HG02943 (cell line): Measurements from ENCODE around the gene ASMTL.
A peak's percentile ranks its signal among the peaks of the same experiment; 100 is the strongest.
"Not testable (repeated sequence)": the region's sequence is repeated elsewhere in the genome, so short reads cannot be mapped to it uniquely, and the experiment has no call there.

Experiments used
- ATAC-seq: cut with Tn5 transposase; IDR thresholded peaks from one replicate; pipeline ENCODE4 v1.9.1; 2021; ENCODE audit warnings: mild to moderate bottlenecking, low read depth, moderate library complexity; ENCODE audit not compliant: unreplicated experiment

The ASMTL gene

DNA sequence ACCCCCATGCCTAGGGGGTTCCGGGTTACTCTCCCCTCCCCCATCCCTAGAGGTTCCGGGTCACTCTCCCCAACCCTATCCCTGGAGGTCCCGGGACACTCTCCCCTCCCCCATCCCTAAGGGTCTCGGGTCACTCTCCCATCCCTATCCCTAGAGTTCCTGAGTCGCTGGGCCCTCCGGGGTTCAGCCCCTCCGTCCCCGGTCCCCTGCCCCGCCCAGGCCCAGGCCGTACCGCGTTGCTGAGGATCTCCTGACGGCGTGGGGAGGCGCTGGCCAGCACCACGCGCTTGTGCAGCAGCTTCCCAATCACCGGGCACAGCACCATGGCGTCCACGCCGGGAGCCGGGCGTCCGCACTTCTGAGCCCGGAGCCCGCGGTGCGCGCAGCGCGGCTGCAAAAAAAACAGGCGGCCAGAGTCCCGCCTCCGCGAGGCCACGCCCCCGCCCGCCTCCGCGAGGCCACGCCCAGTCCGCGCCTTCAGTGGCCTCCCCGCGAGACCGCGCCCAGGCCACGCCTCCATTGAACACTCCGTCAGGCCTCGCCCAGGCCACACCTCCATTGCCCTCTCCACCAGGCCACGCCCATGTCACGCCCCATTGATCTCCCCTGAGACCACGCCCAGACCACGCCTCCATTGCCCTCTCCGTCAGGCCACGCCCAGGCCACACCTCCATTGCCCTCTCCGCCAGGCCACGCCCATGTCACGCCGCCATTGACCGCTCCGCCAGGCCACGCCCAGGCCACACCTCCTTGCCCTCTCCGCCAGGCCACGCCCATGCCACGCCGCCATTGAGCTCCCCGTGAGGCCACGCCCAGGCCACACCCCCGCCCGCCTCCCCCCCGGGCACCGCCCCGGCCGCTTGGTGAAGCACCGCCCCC, at the start of gene ASMTL:
Gene ASMTL (minus strand): TSS at position 394 of the 879 bp plus-strand sequence. CDS start 69 bp downstream, at position 325.
- ATAC-seq, result peak; percentile 60

GRCh38 chrX:1502241-1502640, 49.5 kb upstream of the ASMTL start:
- ATAC-seq, result no peak

GRCh38 chrX:1500701-1501624, 48.3 kb upstream of the ASMTL start:
- ATAC-seq, result peak; percentile 68

DNA sequence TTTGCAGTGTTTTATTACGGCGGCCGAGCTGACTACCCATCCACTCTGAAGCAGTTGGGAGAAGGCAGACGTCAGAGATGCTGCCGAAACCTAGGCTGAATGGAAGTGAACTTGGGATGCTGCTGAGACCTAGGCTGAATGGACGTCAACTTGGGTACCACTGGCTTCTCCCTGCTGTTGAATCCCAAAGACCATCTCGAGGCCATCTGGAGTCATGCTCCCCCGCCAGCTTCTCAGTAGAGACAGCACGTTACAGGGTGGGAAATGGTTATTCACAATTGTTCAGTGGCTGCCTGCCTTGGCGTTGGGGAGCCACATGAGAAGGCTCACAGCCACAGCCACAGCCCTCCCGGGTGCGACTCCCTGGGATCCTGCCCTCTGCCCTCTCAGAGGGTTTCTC, 43.4 kb upstream of the ASMTL start:
- no peak for ATAC-seq

- peak; percentile 48 for ATAC-seq
Measured at GRCh38 chrX:1493877-1494510, 41.3 kb upstream of the ASMTL start.

DNA sequence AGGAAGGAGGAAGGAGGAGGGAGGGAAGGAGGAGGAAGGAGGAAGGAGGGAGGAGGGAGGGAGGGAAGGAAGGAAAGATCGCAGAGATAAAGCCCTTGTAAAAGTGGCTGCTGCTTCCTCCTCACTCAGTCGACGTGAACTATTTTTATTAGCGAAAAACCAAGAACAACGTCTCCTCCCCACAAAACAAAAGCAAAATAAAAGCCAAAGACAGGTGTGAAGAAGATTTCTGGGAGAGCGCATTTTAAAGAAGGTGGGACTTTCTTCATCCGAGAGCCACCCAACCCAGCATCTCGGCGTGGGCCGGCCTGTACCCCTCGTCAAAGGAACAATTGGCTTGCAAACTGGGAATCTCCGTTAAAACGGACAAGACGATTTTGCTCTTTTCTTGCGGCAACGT, 40.7 kb upstream of the ASMTL start:
- no peak for ATAC-seq

DNA sequence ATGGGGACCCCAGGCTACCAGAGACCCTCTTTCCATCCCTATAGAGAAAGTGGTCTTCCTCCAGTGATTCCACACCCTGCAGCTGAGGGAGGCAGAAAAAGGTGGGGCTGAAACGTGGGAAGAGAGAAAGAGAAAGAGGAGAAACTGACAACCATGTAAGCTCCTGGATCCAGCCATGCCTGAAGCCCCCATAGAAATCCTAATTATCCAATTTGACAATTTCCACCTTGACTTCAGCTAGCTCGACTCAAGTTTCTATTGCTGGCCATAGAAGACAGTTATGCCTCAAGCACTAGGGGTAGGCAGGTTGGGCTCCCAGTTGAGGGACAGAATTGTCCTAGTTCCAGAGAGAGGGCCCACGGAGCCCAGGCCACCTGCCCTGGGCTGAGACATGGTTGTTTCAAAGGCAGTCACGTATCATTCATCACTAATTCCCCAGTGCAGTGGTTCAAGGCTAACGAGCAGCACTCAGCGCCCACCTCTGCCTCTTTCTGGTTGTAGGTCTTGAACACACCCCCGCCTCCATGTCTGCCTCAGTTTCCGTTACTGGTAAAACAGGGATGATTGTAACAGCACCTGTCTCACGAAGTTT, 39.8 kb upstream of the ASMTL start:
- no peak for ATAC-seq

- peak; percentile 80 for ATAC-seq
Measured at GRCh38 chrX:1491851-1492349, 39.2 kb upstream of the ASMTL start.

GRCh38 chrX:1491248-1491647, 38.5 kb upstream of the ASMTL start:
- ATAC-seq, result not testable (repeated sequence)

GRCh38 chrX:1490723-1491122, 38.0 kb upstream of the ASMTL start:
- not testable (repeated sequence) for ATAC-seq

DNA sequence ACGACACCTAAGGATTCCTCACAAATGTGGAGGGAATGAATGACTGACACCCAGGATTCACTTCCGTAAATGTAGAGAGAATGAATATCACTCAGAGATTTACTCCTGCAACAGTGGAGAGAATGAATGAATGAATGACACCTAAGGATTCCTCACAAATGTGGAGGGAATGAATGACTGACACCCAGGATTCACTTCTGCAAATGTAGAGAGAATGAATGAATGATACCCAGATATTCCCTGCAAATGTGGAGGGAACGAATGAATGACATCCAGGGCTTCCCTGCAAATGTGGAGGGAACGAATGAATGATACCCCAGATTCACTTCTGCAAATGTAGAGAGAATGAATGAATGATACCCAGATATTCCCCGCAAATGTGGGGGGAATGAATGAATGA, 36.6 kb upstream of the ASMTL start:
- not testable (repeated sequence) for ATAC-seq

- ATAC-seq, result no peak
Measured at GRCh38 chrX:1488745-1489144, 36.0 kb upstream of the ASMTL start.

GRCh38 chrX:1488141-1488540, 35.4 kb upstream of the ASMTL start:
- ATAC-seq, result no peak

- no peak for ATAC-seq
Measured at GRCh38 chrX:1487401-1487800, 34.7 kb upstream of the ASMTL start.

- no peak for ATAC-seq
Measured at GRCh38 chrX:1486749-1487361, 34.1 kb upstream of the ASMTL start.

DNA sequence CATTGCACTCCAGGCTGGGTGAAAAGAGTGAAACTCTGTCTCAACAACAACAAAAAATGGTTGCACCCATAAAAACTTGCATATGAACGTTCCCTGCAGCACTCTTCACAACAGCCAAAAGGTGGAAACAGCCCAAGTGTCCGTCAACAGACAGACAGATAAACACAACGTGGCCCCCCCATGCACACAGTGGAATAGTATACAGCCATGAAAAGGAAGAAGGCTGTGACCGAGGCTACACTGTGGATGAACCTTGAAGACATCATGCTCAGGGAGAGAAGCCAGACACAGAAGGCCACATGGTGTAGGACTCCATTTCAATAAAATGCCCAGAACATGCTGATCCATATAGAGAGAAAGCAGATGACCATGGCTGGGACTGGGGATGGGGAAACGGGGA, 33.5 kb upstream of the ASMTL start:
- ATAC-seq, result no peak

DNA sequence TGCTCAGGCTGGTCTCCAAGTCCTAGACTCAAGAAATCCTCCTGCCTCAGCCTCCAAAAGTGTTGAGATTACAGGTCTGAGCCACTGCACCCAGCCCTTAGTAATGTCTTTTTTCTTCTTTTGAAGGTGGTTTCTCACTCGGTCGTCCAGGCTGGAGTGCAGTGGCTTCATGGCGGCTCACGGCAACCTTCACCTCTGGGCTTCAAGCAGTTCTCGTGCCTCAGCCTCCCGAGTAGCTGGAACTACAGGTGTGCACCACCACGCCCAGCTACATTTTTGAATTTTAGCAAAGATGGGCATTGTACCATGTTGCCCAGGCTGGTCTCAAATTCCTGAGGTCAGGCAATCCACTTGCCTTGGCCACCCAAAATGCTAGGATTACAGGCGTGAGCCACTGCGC, 32.3 kb upstream of the ASMTL start:
- ATAC-seq, result no peak

DNA sequence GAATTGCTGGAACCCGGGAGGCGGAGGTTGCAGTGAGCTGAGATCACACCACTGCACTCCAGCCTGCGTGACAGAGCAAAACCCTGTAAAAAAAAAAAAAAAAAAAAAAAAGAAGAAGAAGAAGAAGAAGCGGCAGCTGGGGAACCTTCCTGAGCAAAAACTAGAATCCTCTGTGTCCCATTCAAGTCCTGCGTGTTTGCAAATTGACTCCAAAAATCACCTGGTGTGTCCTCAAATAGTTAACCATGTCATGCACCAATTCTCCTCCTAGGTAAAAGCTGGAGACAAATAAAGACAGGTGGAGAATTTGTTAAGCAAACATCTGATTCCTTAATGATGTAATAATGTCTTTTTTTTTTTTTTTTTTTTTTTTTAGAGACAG, 31.9 kb upstream of the ASMTL start:
- ATAC-seq, result no peak

DNA sequence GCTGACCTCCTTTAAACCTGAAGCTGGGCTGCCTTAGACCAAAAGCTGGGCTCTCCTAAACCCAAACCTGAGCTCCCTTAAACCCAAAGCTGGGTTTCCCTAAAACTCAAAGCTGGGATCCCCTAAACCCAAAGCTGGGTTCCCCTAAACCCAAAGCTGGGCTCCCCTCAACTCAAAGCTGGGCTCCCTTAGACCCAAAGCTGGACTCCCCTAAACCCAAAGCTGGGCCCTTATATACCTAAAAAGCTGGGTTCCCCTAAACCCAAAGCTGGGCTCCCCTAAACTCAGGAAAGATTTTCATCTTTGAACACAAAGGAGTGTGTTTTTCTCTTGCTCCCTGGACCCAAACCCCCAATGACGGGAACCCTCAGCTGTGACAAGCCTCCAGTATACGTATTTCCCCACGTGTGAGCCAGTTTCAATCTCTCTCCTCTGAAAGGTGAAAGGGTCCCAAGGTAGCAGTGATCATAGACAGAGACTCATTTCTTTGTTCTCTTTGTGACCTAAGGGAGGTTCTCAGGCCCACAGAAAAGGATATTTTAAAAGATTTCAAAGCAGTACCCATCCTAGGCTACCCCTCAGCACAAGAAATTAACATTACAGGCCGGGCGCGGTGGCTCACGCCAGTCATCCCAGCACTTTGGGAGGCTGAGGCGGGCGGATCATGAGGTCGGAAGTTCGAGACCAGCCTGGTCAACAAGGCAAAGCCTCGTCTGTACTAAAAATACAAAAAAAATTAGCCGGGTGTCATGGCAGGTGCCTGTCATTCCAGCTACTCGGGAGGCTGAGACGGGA, 31.3 kb upstream of the ASMTL start:
- ATAC-seq, result peak; percentile 33
